PFSK-1 (cell line): ENCODE measurements around the gene IVD.

Experiments
- FOXP2 ChIP-seq: optimal IDR thresholded peaks from 2 replicates; pipeline ENCODE3; 2011; ENCODE audit warnings: borderline replicate concordance, control low read depth, inconsistent platforms; ENCODE audit not compliant: insufficient read depth; ENCODE audit errors: extremely low read length, extremely low read depth
- POLR2AphosphoS5 ChIP-seq: IDR thresholded peaks from 2 replicates; pipeline ENCODE4 v1.6.1; 2012; ENCODE audit warnings: low read depth, mild to moderate bottlenecking, control low read depth, low read length, moderate library complexity
- REST ChIP-seq, 2 experiments: IDR thresholded peaks; 2 replicates each; pipeline versions ENCODE4 v1.6.1 to v1.8.0; 2011 to 2012; ENCODE audit warnings: low read depth in 2 of 2, low read length in 2 of 2, control low read depth in 1 of 2, inconsistent platforms in 1 of 2, mild to moderate bottlenecking in 1 of 2, moderate library complexity in 1 of 2; ENCODE audit not compliant: insufficient read depth in 1 of 2
- SIN3A ChIP-seq: IDR thresholded peaks from 2 replicates; pipeline ENCODE4 v1.6.1; 2012; ENCODE audit warnings: mild to moderate bottlenecking, low read length, moderate library complexity, borderline replicate concordance; ENCODE audit not compliant: insufficient read depth
- TAF1 ChIP-seq: IDR thresholded peaks from 2 replicates; pipeline ENCODE4 v1.6.1; 2012; ENCODE audit warnings: low read length, control low read depth, borderline replicate concordance; ENCODE audit not compliant: insufficient read depth

GRCh38 chr15:40438712-40439111 is 33.1 kb downstream of the IVD start:
- TF ChIP-seq FOXP2 (no peak), TAF1 (no peak), SIN3A (no peak), POLR2AphosphoS5 (no peak), REST (IDR thresholded peaks at IDR 0.05; ENCODE audit: insufficient read depth in 1 of 2, low read depth in 2 of 2, low read length in 2 of 2) (no peak)
